ENCODE data around the gene GPR158.
"Not testable (repeated sequence)": the region's sequence is repeated elsewhere in the genome, so short reads cannot be mapped to it uniquely, and the experiment has no call there.

GPR158 gene

GRCh38 chr10:25327273-25327672, 152.5 kb downstream of the GPR158 start:
- TF ChIP-seq POLR2A (IDR thresholded peaks at IDR 0.05; ENCODE audit: low read depth, low read length) (no peak), POU2F2 (IDR thresholded peaks at IDR 0.05; ENCODE audit: low read depth, low read length) (no peak), SPI1 (IDR thresholded peaks at IDR 0.05; ENCODE audit: low read depth, low read length) (no peak), POLR2AphosphoS5 (IDR thresholded peaks at IDR 0.05; ENCODE audit: low read depth, low read length) (no peak), PAX5 (IDR thresholded peaks at IDR 0.05; ENCODE audit: insufficient read depth, low read length, severe bottlenecking) (no peak), TAF1 (IDR thresholded peaks at IDR 0.05; ENCODE audit: low read depth, low read length) (no peak)
- DNase-seq (ENCODE audit: insufficient read length, low spot score) (no peak), FAIRE-seq (no peak)

GRCh38 chr10:25328361-25328760, 153.6 kb downstream of the GPR158 start:
- DNase-seq (ENCODE audit: insufficient read length, low spot score) (no peak), FAIRE-seq (no peak)
- TF ChIP-seq POLR2A (IDR thresholded peaks at IDR 0.05; ENCODE audit: low read depth, low read length) (no peak), TAF1 (IDR thresholded peaks at IDR 0.05; ENCODE audit: low read depth, low read length) (no peak), PAX5 (IDR thresholded peaks at IDR 0.05; ENCODE audit: insufficient read depth, low read length, severe bottlenecking) (no peak), POLR2AphosphoS5 (IDR thresholded peaks at IDR 0.05; ENCODE audit: low read depth, low read length) (no peak)

GRCh38 chr10:25329587-25329986, 154.8 kb downstream of the GPR158 start:
- FAIRE-seq; DNase-seq (ENCODE audit: insufficient read length, low spot score): not testable (repeated sequence)

GRCh38 chr10:25334445-25334844, 159.6 kb downstream of the GPR158 start:
- DNase-seq (ENCODE audit: insufficient read length, low spot score): no peak
- TF ChIP-seq POU2F2 (IDR thresholded peaks at IDR 0.05; ENCODE audit: low read depth, low read length) (no peak), SPI1 (IDR thresholded peaks at IDR 0.05; ENCODE audit: low read depth, low read length) (no peak), POLR2A (IDR thresholded peaks at IDR 0.05; ENCODE audit: low read depth, low read length) (no peak), PAX5 (IDR thresholded peaks at IDR 0.05; ENCODE audit: insufficient read depth, low read length, severe bottlenecking) (no peak), POLR2AphosphoS5 (IDR thresholded peaks at IDR 0.05; ENCODE audit: low read depth, low read length) (no peak), TAF1 (IDR thresholded peaks at IDR 0.05; ENCODE audit: low read depth, low read length) (no peak)
- FAIRE-seq: no peak

DNA sequence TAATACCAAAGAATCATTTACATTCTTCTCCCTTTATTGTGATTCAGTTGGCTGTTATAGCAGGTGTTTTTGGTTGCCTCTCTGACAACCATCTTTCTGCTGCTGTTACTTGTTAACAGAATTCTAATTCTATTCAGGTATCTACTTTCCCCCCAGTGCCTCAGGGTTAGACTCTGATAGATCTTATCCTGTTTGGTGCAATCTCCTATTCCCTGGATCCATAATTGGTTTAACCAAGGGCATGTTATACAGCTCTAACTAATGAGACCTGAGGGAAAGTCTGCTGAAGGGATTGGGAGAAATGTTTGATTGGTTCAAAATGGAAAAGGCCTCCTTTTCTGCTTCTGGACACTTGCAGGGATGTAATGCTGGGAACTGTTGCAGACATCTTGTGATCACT, 161.5 kb downstream of the GPR158 start:
- no peak for FAIRE-seq
- TF ChIP-seq POU2F2 (IDR thresholded peaks at IDR 0.05; ENCODE audit: low read depth, low read length) (no peak), POLR2AphosphoS5 (IDR thresholded peaks at IDR 0.05; ENCODE audit: low read depth, low read length) (no peak), SPI1 (IDR thresholded peaks at IDR 0.05; ENCODE audit: low read depth, low read length) (no peak), TAF1 (IDR thresholded peaks at IDR 0.05; ENCODE audit: low read depth, low read length) (no peak), POLR2A (IDR thresholded peaks at IDR 0.05; ENCODE audit: low read depth, low read length) (no peak), PAX5 (IDR thresholded peaks at IDR 0.05; ENCODE audit: insufficient read depth, low read length, severe bottlenecking) (no peak)
- no peak for DNase-seq (ENCODE audit: insufficient read length, low spot score)

DNA sequence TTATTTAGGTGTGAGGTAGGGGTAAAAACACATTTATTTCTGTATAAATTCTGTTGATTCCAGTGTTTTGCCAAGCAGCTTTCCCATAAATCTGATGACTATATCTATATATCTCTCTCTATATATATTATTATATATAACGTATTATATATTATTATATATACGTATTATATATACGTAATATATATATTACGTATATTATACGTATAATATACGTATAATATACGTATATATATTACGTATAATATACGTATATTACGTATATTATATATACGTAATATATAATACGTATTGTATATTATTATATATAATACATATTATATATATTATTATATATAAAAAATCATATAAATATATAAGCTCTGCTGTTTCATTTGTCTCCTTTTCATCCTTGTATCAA, 163.5 kb downstream of the GPR158 start:
- TF ChIP-seq SPI1 (IDR thresholded peaks at IDR 0.05; ENCODE audit: low read depth, low read length) (no peak), TAF1 (IDR thresholded peaks at IDR 0.05; ENCODE audit: low read depth, low read length) (no peak)
- FAIRE-seq (no peak), DNase-seq (ENCODE audit: insufficient read length, low spot score) (no peak)

- TF ChIP-seq POLR2AphosphoS5 (IDR thresholded peaks at IDR 0.05; ENCODE audit: low read depth, low read length): no peak
- no peak for TF ChIP-seq POLR2A (IDR thresholded peaks at IDR 0.05; ENCODE audit: low read depth, low read length)
- TF ChIP-seq POU2F2 (IDR thresholded peaks at IDR 0.05; ENCODE audit: low read depth, low read length): no peak
- TF ChIP-seq SPI1 (IDR thresholded peaks at IDR 0.05; ENCODE audit: low read depth, low read length): no peak
- no peak for TF ChIP-seq TAF1 (IDR thresholded peaks at IDR 0.05; ENCODE audit: low read depth, low read length)
- no peak for TF ChIP-seq PAX5 (IDR thresholded peaks at IDR 0.05; ENCODE audit: insufficient read depth, low read length, severe bottlenecking)
- no peak for FAIRE-seq
- no peak for DNase-seq (ENCODE audit: insufficient read length, low spot score)
Observed at GRCh38 chr10:25339966-25340365, 165.2 kb downstream of the GPR158 start.

GRCh38 chr10:25349520-25349919, 174.7 kb downstream of the GPR158 start:
- FAIRE-seq: no peak
- no peak for TF ChIP-seq SPI1 (IDR thresholded peaks at IDR 0.05; ENCODE audit: low read depth, low read length)
- no peak for TF ChIP-seq TAF1 (IDR thresholded peaks at IDR 0.05; ENCODE audit: low read depth, low read length)
- TF ChIP-seq POU2F2 (IDR thresholded peaks at IDR 0.05; ENCODE audit: low read depth, low read length): no peak
- TF ChIP-seq POLR2A (IDR thresholded peaks at IDR 0.05; ENCODE audit: low read depth, low read length): no peak
- no peak for TF ChIP-seq POLR2AphosphoS5 (IDR thresholded peaks at IDR 0.05; ENCODE audit: low read depth, low read length)
- no peak for TF ChIP-seq PAX5 (IDR thresholded peaks at IDR 0.05; ENCODE audit: insufficient read depth, low read length, severe bottlenecking)

GRCh38 chr10:25356609-25357008, 181.8 kb downstream of the GPR158 start:
- no peak for FAIRE-seq
- TF ChIP-seq POLR2AphosphoS5 (IDR thresholded peaks at IDR 0.05; ENCODE audit: low read depth, low read length): no peak
- TF ChIP-seq SPI1 (IDR thresholded peaks at IDR 0.05; ENCODE audit: low read depth, low read length): no peak
- TF ChIP-seq POLR2A (IDR thresholded peaks at IDR 0.05; ENCODE audit: low read depth, low read length): no peak
- TF ChIP-seq PAX5 (IDR thresholded peaks at IDR 0.05; ENCODE audit: insufficient read depth, low read length, severe bottlenecking): no peak
- TF ChIP-seq TAF1 (IDR thresholded peaks at IDR 0.05; ENCODE audit: low read depth, low read length): no peak
- no peak for TF ChIP-seq POU2F2 (IDR thresholded peaks at IDR 0.05; ENCODE audit: low read depth, low read length)
- no peak for DNase-seq (ENCODE audit: insufficient read length, low spot score)

More at GRCh38 chr10:25349520-25349919, 174.7 kb downstream of the GPR158 start:
- no peak for DNase-seq (ENCODE audit: insufficient read length, low spot score)

- no peak for DNase-seq (ENCODE audit: insufficient read length, low spot score)
- no peak for FAIRE-seq
- TF ChIP-seq POLR2A (IDR thresholded peaks at IDR 0.05; ENCODE audit: low read depth, low read length) (no peak), POU2F2 (IDR thresholded peaks at IDR 0.05; ENCODE audit: low read depth, low read length) (no peak), POLR2AphosphoS5 (IDR thresholded peaks at IDR 0.05; ENCODE audit: low read depth, low read length) (no peak)
Observed at GRCh38 chr10:25357269-25357668, 182.5 kb downstream of the GPR158 start.
